Measurements from ENCODE around the gene ASIC5. TPM values are rescaled to one million over a fixed set of nuclear protein-coding genes. Genes with fewer than 3 reads are reported as not detected.

ASIC5 gene
- total RNA-seq, 4 donors from 2014 or later = not detected

- TF ChIP-seq POLR2A (IDR thresholded peaks at IDR 0.05) (no peak), CTCF (IDR thresholded peaks at IDR 0.05) (no peak)
- no peaks in the 10 kb centered on the region for H3K4me1 ChIP-seq
- no peak overlapping the region for H3K27ac ChIP-seq
- no peaks in the 10 kb centered on the region for H3K9me3 ChIP-seq
- H3K36me3 ChIP-seq = no peaks in the 10 kb centered on the region
- no peaks in the 10 kb centered on the region for H3K27me3 ChIP-seq
- intact Hi-C loops (cut with DNase I; ENCODE audit: low total_unique reads) = no loop called here
- no peak for DNase-seq
- no peak overlapping the region for H3K4me3 ChIP-seq
Measured at GRCh38 chr4:155842080-155842479, 24.0 kb downstream of the ASIC5 start.

- no peak for TF ChIP-seq CTCF (IDR thresholded peaks at IDR 0.05)
- TF ChIP-seq POLR2A (IDR thresholded peaks at IDR 0.05) = no peak
- intact Hi-C loops (cut with DNase I; ENCODE audit: low total_unique reads) = no loop called here
- H3K4me3 ChIP-seq = no peak overlapping the region
- H3K27me3 ChIP-seq = no peaks in the 10 kb centered on the region
- DNase-seq = no peak
- no peak overlapping the region for H3K27ac ChIP-seq
- no peaks in the 10 kb centered on the region for H3K4me1 ChIP-seq
- no peaks in the 10 kb centered on the region for H3K36me3 ChIP-seq
- H3K9me3 ChIP-seq = no peaks in the 10 kb centered on the region
Measured at GRCh38 chr4:155837203-155837796, 28.8 kb downstream of the ASIC5 start.

GRCh38 chr4:155832664-155833063 lies 33.4 kb downstream of the ASIC5 start:
- H3K27ac ChIP-seq = no peak overlapping the region
- no peak for DNase-seq
- no peaks in the 10 kb centered on the region for H3K4me1 ChIP-seq
- no peaks in the 10 kb centered on the region for H3K36me3 ChIP-seq
- H3K27me3 ChIP-seq = no peaks in the 10 kb centered on the region
- no peak overlapping the region for H3K4me3 ChIP-seq
- intact Hi-C loops (cut with DNase I; ENCODE audit: low total_unique reads) = no loop called here
- no peak for TF ChIP-seq CTCF (IDR thresholded peaks at IDR 0.05)
- TF ChIP-seq POLR2A (IDR thresholded peaks at IDR 0.05) = no peak
- H3K9me3 ChIP-seq = no peaks in the 10 kb centered on the region

GRCh38 chr4:155828628-155829027 lies 37.4 kb downstream of the ASIC5 start:
- H3K4me1 ChIP-seq = no peaks in the 10 kb centered on the region
- H3K4me3 ChIP-seq = no peak overlapping the region
- TF ChIP-seq POLR2A (IDR thresholded peaks at IDR 0.05) = no peak
- TF ChIP-seq CTCF (IDR thresholded peaks at IDR 0.05) = no peak
- no peaks in the 10 kb centered on the region for H3K9me3 ChIP-seq
- intact Hi-C loops (cut with DNase I; ENCODE audit: low total_unique reads) = no loop called here
- no peak overlapping the region for H3K27ac ChIP-seq
- DNase-seq = no peak
- no peaks in the 10 kb centered on the region for H3K36me3 ChIP-seq
- no peaks in the 10 kb centered on the region for H3K27me3 ChIP-seq

- Histone ChIP-seq H3K36me3 (no peaks in the 10 kb centered on the region), H3K27me3 (no peaks in the 10 kb centered on the region), H3K27ac (no peak overlapping the region), H3K9me3 (no peaks in the 10 kb centered on the region), H3K4me3 (no peak overlapping the region), H3K4me1 (no peaks in the 10 kb centered on the region)
- TF ChIP-seq CTCF (IDR thresholded peaks at IDR 0.05) (no peak), POLR2A (IDR thresholded peaks at IDR 0.05) (no peak)
- intact Hi-C loops (cut with DNase I; ENCODE audit: low total_unique reads) = no loop called here
- no peak for DNase-seq
Measured at GRCh38 chr4:155822572-155822971, 43.5 kb downstream of the ASIC5 start.
